ENCODE results near the gene LOC128125822.

GRCh38 chr6:63565058-63565726 is 7.1 kb upstream of the LOC128125822 start:
- TF ChIP-seq CTCF (IDR thresholded peaks at IDR 0.05) = no peak
- no peak for TF ChIP-seq POLR2A (IDR thresholded peaks at IDR 0.05)

All from testis (tissue), 2 donors.